Measurements from ENCODE around the gene PTPN6. TPM values are rescaled to one million over a fixed set of nuclear protein-coding genes. Genes with fewer than 3 reads are reported as not detected.

PTPN6 gene
- total RNA-seq, 2 donors from 2014 or later, result 30.6 to 43.2 TPM

- WGBS, result 85% methylated on average over 20 of the region's 20 CpGs
- Histone ChIP-seq H3K27ac (no peak overlapping the region), H3K4me3 (no peak overlapping the region), H3K4me1 (replicated peaks) (peaks cover 6% of the 10 kb centered on the region), H3K36me3 (no peaks in the 10 kb centered on the region), H3K27me3 (replicated peaks; ENCODE audit: insufficient read depth) (no peaks in the 10 kb centered on the region), H3K9me3 (no peaks in the 10 kb centered on the region)
- no peak for TF ChIP-seq CTCF (IDR thresholded peaks at IDR 0.05)
- no peak for TF ChIP-seq POLR2A (IDR thresholded peaks at IDR 0.05)
- no peak for TF ChIP-seq POLR2AphosphoS5 (IDR thresholded peaks at IDR 0.05)
- intact Hi-C loops (cut with DNase I), result no loop called here
- DNase-seq (ENCODE audit: low spot score), result no peak
Measured at GRCh38 chr12:6957151-6957701, 6.1 kb downstream of the PTPN6 start.

- peaks cover 6% of the 10 kb centered on the region for H3K4me1 ChIP-seq (replicated peaks)
- intact Hi-C loops (cut with DNase I), result no loop called here
- no peak overlapping the region for H3K27ac ChIP-seq
- H3K9me3 ChIP-seq, result no peaks in the 10 kb centered on the region
- 72% methylated on average over 28 of the region's 28 CpGs for WGBS
- no peak for DNase-seq (ENCODE audit: low spot score)
- H3K27me3 ChIP-seq (replicated peaks; ENCODE audit: insufficient read depth), result no peaks in the 10 kb centered on the region
- no peaks in the 10 kb centered on the region for H3K36me3 ChIP-seq
- TF ChIP-seq POLR2A (IDR thresholded peaks at IDR 0.05), result no peak
- no peak for TF ChIP-seq CTCF (IDR thresholded peaks at IDR 0.05)
- no peak for TF ChIP-seq POLR2AphosphoS5 (IDR thresholded peaks at IDR 0.05)
- no peak overlapping the region for H3K4me3 ChIP-seq
Measured at GRCh38 chr12:6957741-6958608, 6.8 kb downstream of the PTPN6 start.

GRCh38 chr12:6958609-6959057, 7.5 kb downstream of the PTPN6 start:
- Histone ChIP-seq H3K4me1 (replicated peaks) (peaks cover 6% of the 10 kb centered on the region), H3K4me3 (no peak overlapping the region), H3K9me3 (no peaks in the 10 kb centered on the region), H3K27ac (peak overlapping the region in 1 of 2 donors; percentile 26), H3K36me3 (no peaks in the 10 kb centered on the region), H3K27me3 (replicated peaks; ENCODE audit: insufficient read depth) (no peaks in the 10 kb centered on the region)
- TF ChIP-seq CTCF (IDR thresholded peaks at IDR 0.05), result no peak
- TF ChIP-seq POLR2AphosphoS5 (IDR thresholded peaks at IDR 0.05), result no peak
- no peak for DNase-seq (ENCODE audit: low spot score)
- intact Hi-C loops (cut with DNase I), result no loop called here
- 84% methylated on average over 10 of the region's 10 CpGs for WGBS

- peak overlapping the region in 1 of 2 donors; percentile 26 for H3K27ac ChIP-seq
- no peak for DNase-seq (ENCODE audit: low spot score)
- WGBS, result 72% methylated on average over 23 of the region's 24 CpGs
- no peaks in the 10 kb centered on the region for H3K9me3 ChIP-seq
- H3K27me3 ChIP-seq (replicated peaks; ENCODE audit: insufficient read depth), result no peaks in the 10 kb centered on the region
- H3K4me1 ChIP-seq (replicated peaks), result peaks cover 6% of the 10 kb centered on the region
- no peak overlapping the region for H3K4me3 ChIP-seq
- TF ChIP-seq CTCF (IDR thresholded peaks at IDR 0.05), result no peak
- TF ChIP-seq POLR2AphosphoS5 (IDR thresholded peaks at IDR 0.05), result no peak
- no peak for TF ChIP-seq POLR2A (IDR thresholded peaks at IDR 0.05)
- intact Hi-C loops (cut with DNase I), result no loop called here
- H3K36me3 ChIP-seq, result no peaks in the 10 kb centered on the region
Measured at GRCh38 chr12:6959058-6959804, 8.1 kb downstream of the PTPN6 start.
